ENCODE measurements around the gene LCK.
"Not testable (repeated sequence)": the region's sequence is repeated elsewhere in the genome, so short reads cannot be mapped to it uniquely, and the experiment has no call there.

Gene LCK

GRCh38 chr1:32273391-32274208 lies 22.5 kb downstream of the LCK start:
- peak; percentile 56 for DNase-seq

- no peak for DNase-seq
These were observed 23.7 kb downstream of the LCK start for GRCh38 chr1:32274646-32275340.

GRCh38 chr1:32275424-32275823 lies 24.4 kb downstream of the LCK start:
- DNase-seq: peak; percentile 34

GRCh38 chr1:32276032-32276782 lies 25.1 kb downstream of the LCK start:
- DNase-seq: peak; percentile 30

GRCh38 chr1:32284777-32285176 lies 33.7 kb downstream of the LCK start:
- DNase-seq: not testable (repeated sequence)

- DNase-seq: no peak
These were observed 34.6 kb downstream of the LCK start for GRCh38 chr1:32285658-32286057.

GRCh38 chr1:32286763-32287162 lies 35.7 kb downstream of the LCK start:
- no peak for DNase-seq

- no peak for DNase-seq
These were observed 38.2 kb downstream of the LCK start for GRCh38 chr1:32289256-32289655.

- DNase-seq: no peak
These were observed 40.2 kb downstream of the LCK start for GRCh38 chr1:32291145-32291707.

- peak; percentile 97 for DNase-seq
These were observed 40.9 kb downstream of the LCK start, which contains the start of gene HDAC1 for GRCh38 chr1:32291708-32292538. TSS of gene HDAC1 (plus strand) at chr1:32292083. CDS start at chr1:32292170, 87 bp downstream.

GRCh38 chr1:32298211-32298610 lies 47.1 kb downstream of the LCK start:
- DNase-seq: not testable (repeated sequence)

GRCh38 chr1:32299327-32299726 lies 48.3 kb downstream of the LCK start:
- DNase-seq: no peak

GRCh38 chr1:32303358-32303757 lies 52.3 kb downstream of the LCK start:
- DNase-seq: no peak

- no peak for DNase-seq
These were observed 53.0 kb downstream of the LCK start for GRCh38 chr1:32303997-32304622.

- DNase-seq: no peak
These were observed 54.2 kb downstream of the LCK start for GRCh38 chr1:32305310-32305709.

GRCh38 chr1:32307324-32307723 lies 56.3 kb downstream of the LCK start:
- no peak for DNase-seq

- DNase-seq: no peak
These were observed 58.9 kb downstream of the LCK start for GRCh38 chr1:32309960-32310359.

GRCh38 chr1:32311709-32312393 lies 60.8 kb downstream of the LCK start:
- no peak for DNase-seq

- no peak for DNase-seq
These were observed 65.8 kb downstream of the LCK start for GRCh38 chr1:32316903-32317277.

- DNase-seq: no peak
These were observed 67.2 kb downstream of the LCK start for GRCh38 chr1:32318127-32318869.
